Measurements from ENCODE around the gene SLC25A51.

The SLC25A51 gene

DNA sequence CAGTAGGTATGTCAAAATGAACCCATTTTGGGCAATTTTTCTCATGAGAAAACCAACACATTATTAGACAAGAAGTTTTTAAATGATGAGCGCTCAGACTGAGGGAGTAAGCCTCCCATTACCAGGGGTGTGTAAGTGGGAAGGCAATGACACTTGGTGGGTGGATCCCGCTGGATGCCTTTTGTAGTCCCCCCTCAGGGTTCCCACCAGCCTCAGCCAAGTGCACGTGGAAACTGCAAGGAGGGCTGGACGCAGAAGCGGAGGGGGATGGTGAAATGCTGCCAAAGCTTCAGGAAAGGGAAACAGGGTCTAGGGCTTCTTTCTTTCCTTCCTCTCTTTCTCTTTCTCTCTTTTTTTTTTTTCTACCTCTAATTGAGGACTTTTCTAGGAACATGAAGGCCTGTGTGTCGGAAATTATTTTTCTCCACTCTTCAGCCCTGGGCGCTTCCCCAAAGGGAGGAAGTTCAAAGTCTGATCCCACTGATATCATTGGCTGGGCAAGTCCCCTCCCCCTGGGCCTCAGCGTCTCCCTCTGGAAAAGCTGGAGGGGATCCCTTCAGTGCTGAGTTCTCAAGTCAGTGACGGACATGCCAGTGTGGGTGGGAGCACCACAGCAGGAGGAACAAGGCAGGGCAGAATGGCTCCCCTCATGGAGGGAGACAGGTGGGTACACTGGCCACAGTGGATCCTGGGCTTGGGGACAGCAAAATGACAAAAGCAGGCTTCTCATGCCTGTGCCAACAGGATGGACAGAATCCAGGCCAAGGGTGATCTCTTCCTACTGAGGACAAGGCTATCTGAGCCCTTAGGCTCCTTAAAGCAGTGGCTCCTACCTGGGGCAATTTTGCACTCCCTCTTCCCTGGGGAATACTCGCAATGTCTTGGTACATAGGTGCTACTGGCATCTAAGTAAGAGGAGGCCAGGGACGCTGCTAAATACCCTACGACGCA lies 23.9 kb upstream of the SLC25A51 start:
- TF ChIP-seq, protein P1, sequence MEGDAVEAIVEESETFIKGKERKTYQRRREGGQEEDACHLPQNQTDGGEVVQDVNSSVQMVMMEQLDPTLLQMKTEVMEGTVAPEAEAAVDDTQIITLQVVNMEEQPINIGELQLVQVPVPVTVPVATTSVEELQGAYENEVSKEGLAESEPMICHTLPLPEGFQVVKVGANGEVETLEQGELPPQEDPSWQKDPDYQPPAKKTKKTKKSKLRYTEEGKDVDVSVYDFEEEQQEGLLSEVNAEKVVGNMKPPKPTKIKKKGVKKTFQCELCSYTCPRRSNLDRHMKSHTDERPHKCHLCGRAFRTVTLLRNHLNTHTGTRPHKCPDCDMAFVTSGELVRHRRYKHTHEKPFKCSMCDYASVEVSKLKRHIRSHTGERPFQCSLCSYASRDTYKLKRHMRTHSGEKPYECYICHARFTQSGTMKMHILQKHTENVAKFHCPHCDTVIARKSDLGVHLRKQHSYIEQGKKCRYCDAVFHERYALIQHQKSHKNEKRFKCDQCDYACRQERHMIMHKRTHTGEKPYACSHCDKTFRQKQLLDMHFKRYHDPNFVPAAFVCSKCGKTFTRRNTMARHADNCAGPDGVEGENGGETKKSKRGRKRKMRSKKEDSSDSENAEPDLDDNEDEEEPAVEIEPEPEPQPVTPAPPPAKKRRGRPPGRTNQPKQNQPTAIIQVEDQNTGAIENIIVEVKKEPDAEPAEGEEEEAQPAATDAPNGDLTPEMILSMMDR (IDR thresholded peaks at IDR 0.05; ENCODE audit: low read depth, low read length) = no peak
- no peak overlapping the region for H3K4me3 ChIP-seq (ENCODE audit: low read depth, low read length)

DNA sequence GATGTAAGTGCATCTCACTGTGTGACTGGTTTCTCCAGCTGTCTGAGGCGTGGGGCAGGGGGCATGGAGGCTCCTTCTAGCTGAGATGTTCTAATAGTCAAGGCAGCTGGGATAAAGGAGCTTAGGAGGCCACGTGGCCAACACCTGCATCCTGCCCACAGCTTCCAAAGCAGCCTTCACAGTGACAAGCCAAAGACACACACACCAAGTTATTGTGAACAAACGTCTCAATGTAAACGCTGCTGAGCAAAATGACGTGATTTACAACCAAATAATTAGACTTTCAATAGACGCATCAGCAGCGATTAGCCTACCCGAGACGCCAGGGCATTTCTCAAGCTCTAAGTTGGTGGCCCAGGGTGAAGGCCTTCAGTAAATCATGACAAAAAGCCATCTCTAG lies 23.2 kb upstream of the SLC25A51 start:
- no peak overlapping the region for H3K4me3 ChIP-seq (ENCODE audit: low read depth, low read length)
- TF ChIP-seq, protein P1 (IDR thresholded peaks at IDR 0.05; ENCODE audit: low read depth, low read length) = no peak

DNA sequence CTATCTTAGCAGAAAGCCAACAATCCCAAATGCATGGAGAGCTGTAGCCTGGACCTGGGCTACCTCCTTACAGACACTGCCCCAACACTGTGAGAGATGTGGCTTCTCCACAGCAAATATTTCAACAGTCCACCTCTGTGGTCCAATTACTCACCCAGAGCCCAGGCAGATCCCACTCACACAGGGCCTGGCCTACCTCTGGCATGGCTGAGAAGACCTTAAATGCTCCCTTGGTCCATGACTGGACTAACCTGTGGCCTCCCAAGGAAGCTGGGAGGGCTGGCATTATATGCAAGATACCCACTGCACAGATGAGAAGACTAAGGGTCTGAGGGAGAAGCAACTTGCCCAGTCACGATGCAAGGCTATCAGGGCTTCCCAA lies 22.8 kb upstream of the SLC25A51 start:
- TF ChIP-seq, protein P1 (IDR thresholded peaks at IDR 0.05; ENCODE audit: low read depth, low read length) = no peak
- no peak overlapping the region for H3K4me3 ChIP-seq (ENCODE audit: low read depth, low read length)

DNA sequence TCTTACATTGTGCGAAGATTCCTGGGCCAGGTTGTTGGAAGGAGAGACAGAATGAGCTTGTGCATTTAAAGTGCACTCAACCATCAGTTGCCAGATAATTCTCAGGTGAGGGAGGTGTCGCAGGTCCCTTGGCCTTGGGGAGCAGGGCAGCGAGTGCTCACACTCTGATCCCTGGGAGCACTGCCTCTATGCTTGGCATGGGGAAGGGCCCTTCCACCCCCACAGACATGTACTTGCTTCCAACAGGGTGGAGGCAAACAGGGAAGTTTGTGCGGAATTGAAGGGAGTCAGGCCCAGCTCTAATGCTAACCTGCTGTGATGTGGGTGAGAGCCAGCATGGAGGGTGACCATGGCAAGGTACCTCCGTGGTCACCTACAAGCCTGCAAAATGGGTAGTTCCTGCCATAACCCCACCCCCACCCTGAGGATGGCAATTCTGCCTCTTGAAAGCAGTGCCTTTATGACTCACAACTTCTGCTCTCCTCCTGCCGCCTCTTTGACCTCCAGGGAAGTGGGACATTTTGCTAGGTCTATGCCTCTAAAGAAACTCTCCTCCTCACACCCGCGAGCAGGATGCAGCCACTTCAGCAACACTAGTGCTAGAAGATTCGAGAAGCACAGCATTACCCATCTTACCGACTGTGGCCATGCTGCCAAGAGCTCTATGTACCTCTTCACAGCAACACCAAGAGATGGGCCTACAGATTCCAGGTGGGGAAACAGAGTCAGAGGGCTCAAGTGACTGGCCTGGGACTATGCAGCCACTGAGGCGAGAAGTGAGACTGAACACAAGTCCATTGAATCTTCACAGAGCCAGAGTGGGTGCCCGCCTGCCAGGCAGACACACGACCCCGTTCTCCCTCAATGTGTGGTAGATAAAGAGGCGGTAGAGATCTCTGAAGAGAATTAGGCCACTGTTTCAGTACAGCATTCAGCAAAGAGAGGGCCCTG lies 22.1 kb upstream of the SLC25A51 start:
- no peak overlapping the region for H3K4me3 ChIP-seq (ENCODE audit: low read depth, low read length)
- TF ChIP-seq, protein P1 (IDR thresholded peaks at IDR 0.05; ENCODE audit: low read depth, low read length) = no peak

DNA sequence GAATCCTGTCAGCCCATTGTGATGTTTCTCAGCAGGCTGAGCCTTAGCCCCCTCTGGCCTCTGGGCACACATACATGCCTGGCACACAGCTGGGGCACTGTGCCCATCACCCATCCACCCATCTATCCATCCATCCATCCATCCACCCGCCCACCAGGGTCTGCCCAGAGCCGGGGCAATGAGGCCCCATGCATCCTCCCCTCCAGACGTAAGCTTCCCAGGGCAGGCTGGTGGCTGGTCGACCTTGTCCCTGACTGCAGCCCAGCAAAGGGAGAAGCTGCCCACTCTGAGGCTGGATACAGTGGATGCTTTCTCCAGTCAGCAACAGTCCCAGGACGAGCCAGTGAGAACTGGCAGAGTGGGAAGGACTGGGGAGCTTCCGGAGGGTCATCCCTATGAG lies 21.1 kb upstream of the SLC25A51 start:
- TF ChIP-seq, protein P1 (IDR thresholded peaks at IDR 0.05; ENCODE audit: low read depth, low read length) = no peak
- H3K4me3 ChIP-seq (ENCODE audit: low read depth, low read length) = no peak overlapping the region

DNA sequence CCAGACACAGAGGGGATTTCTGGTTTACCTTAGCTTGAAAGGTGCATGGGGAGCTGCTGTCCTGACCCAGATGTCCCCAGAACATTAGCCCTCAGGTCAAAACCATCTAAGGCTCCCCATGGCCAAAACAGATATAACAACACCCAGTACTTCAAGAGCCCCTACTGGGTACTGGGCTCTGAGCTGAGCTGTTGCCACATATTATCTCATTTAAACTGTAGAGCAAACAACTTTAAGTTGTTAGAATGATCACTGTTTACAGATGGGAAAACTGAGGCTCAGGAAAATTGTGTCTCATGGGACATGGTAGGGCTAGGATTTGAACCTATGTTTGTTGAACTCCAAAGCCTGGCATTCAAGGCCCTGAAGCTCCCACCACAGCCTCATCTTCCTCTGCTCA lies 20.6 kb upstream of the SLC25A51 start:
- no peak overlapping the region for H3K4me3 ChIP-seq (ENCODE audit: low read depth, low read length)
- TF ChIP-seq, protein P1 (IDR thresholded peaks at IDR 0.05; ENCODE audit: low read depth, low read length) = no peak
